ENCODE results near the gene C20orf96.
A peak's percentile ranks its signal among the peaks of the same experiment; 100 is the strongest.
"Not testable (repeated sequence)": the region's sequence is repeated elsewhere in the genome, so short reads cannot be mapped to it uniquely, and the experiment has no call there.

C20orf96 gene, protein sequence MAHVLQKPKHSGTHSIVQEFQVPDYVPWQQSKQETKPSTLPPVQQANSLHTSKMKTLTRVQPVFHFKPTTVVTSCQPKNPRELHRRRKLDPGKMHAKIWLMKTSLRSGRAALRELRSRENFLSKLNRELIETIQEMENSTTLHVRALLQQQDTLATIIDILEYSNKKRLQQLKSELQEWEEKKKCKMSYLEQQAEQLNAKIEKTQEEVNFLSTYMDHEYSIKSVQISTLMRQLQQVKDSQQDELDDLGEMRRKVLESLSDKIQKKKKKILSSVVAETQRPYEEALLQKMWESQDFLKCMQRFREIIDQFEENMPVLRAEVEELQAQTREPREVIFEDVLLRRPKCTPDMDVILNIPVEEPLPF

GRCh38 chr20:290084-290831, at the start of gene C20orf96:
C20orf96 (minus strand) TSS chr20:290750; CDS start chr20:290610, 140 bp downstream.
- peak; percentile 89 for DNase-seq (ENCODE audit: low read depth)

DNA sequence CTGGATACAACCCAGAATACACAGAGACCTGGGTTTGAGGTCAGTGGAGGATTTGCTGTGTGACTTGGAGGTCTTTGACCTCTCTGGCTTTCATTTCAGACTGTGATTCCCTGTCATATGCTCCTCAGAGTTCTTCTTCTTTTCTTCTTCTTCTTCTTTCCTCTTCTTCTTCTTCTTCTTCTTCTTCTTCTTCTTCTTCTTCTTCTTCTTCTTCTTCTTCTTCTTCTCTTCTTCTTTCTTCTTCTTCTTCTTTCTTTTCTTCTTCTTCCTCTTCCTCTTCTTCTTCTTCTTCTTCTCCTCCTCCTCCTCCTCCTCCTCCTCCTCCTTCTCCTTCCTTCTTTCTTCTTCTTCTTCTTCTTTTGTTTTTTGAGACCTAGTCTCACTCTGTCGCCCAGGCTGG, 45.5 kb upstream of the C20orf96 start:
- not testable (repeated sequence) for DNase-seq (ENCODE audit: low read depth)

DNA sequence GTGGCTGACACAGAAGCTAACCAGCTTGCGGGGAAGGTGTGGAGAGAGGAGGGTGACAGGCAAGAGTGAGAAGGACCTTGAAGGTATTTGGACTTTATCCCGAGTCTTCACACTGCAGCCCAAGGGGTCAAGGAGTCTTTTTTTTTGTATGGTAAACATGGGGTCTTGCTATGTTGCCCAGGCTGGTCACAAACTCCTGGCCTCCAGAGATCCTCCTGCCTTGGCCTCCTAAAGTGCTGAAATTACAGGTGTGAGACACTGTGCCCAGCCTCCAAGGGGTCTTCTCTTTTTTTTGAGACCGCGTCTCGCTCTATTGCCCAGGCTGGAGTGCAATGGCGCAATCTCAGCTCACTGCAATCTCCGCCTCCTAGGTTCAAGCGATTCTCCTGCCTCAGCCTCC, 44.0 kb upstream of the C20orf96 start:
- DNase-seq (ENCODE audit: low read depth): no peak

DNA sequence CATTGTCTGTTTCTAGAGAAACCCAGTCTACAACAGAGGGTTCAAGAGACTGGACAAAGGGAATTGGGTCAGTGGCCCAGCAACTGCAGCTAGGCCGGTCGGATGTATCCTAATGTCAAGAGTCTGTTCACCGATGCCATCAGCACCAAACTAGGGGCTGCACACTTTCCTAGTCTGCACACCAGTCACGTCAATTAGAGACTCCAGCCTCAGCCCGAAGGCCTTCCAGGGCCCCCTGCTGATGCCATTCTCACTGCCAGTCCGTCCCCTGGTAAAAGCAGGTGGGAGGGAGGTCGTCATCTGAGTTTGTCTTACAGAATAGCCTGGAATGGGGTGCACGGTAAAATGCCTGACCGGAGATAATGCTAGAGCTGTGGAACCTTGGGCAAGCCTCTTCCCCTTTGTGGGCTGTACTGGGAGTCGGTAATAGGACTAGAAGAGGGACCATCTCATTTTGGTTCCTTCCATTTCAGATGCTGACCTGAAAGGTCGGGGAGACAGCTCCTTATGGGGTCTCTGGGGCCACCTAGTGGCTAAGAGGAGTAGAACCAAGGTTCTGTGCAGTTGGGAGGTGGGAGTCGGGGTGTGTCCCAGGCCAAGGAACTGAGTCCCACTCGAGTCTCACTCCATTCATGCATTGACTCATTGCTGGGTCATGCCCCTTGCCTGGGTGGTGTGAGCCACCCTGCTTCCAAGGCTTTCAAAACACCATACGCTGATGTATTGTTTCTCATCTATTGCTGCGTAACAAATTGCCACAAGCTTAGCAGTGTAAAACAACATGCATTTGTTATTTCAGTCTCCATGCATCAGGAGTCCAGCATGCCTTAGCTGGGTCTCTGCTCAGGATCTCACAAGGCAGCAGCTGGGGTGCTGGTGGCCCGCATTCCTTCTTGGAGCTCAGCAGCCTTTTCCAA, 39.9 kb upstream of the C20orf96 start:
- no peak for DNase-seq (ENCODE audit: low read depth)

- DNase-seq (ENCODE audit: low read depth): no peak
Measured at GRCh38 chr20:329851-330232, 39.3 kb upstream of the C20orf96 start.

GRCh38 chr20:328975-329695, 38.6 kb upstream of the C20orf96 start:
- DNase-seq (ENCODE audit: low read depth): no peak

GRCh38 chr20:328027-328974, 37.8 kb upstream of the C20orf96 start:
- DNase-seq (ENCODE audit: low read depth): no peak

DNA sequence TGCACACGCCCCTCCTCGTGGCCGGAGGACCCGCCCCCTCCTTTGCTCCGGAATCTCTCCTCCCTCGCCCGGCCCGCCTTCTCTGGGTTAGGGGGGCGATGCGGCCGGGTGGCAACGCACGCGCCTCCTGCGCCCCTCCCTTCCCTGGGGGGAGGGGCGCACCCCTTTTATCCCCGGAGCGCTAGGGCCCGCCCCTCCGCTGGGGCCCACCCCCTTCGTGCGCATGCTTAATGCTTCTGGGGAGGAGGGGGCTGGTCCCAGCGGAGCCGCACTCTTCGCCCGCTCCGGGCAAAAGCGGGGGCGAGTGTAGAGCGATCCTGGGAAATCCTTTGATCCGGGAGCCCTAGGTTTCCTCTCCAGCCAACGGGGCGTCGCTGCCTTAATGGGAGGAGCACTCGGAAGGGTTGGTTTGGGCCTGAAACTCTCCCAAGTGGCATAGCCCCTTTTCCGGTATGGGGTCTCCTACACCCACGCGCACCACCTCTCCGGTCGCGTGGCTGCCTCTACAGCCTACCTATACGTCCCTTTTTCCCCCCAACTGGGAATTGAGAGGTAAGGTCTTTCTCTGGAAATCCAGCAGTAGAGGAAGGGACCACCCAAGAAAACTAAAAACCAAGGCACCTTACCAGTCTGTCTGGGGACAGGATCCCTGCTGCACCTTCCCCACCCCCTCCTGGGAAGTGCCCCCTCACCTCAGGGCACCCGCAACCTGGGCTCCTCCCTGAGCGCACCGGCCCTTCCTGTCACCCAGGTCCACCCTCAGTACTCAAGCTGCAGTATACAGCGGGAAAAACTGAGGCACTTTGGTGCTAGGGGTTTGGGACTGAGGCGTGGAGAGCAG, 36.9 kb upstream of the C20orf96 start:
- DNase-seq (ENCODE audit: low read depth): peak; percentile 69

GRCh38 chr20:326645-327185, 36.2 kb upstream of the C20orf96 start:
- DNase-seq (ENCODE audit: low read depth): no peak

DNA sequence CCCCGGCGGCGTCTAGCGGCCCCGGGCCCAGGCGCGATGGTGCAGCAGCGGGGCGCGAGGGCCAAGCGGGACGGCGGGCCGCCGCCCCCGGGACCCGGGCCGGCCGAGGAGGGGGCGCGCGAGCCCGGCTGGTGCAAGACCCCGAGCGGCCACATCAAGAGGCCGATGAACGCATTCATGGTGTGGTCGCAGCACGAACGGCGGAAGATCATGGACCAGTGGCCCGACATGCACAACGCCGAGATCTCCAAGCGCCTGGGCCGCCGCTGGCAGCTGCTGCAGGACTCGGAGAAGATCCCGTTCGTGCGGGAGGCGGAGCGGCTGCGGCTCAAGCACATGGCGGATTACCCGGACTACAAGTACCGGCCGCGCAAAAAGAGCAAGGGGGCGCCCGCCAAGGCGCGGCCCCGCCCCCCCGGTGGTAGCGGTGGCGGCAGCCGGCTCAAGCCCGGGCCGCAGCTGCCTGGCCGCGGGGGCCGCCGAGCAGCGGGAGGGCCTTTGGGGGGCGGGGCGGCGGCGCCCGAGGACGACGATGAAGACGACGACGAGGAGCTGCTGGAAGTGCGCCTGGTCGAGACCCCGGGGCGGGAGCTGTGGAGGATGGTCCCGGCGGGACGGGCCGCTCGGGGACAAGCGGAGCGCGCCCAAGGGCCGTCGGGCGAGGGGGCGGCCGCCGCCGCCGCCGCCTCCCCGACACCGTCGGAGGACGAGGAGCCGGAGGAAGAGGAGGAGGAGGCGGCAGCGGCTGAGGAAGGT, 35.5 kb upstream of the C20orf96 start:
- DNase-seq (ENCODE audit: low read depth): no peak

- DNase-seq (ENCODE audit: low read depth): peak; percentile 81
Measured at GRCh38 chr20:325045-325888, 34.7 kb upstream of the C20orf96 start, which contains the start of gene SOX12. SOX12 (plus strand) TSS chr20:325552; CDS start chr20:325925, 373 bp downstream.

GRCh38 chr20:324177-325044, 33.9 kb upstream of the C20orf96 start:
- DNase-seq (ENCODE audit: low read depth): peak; percentile 86

DNA sequence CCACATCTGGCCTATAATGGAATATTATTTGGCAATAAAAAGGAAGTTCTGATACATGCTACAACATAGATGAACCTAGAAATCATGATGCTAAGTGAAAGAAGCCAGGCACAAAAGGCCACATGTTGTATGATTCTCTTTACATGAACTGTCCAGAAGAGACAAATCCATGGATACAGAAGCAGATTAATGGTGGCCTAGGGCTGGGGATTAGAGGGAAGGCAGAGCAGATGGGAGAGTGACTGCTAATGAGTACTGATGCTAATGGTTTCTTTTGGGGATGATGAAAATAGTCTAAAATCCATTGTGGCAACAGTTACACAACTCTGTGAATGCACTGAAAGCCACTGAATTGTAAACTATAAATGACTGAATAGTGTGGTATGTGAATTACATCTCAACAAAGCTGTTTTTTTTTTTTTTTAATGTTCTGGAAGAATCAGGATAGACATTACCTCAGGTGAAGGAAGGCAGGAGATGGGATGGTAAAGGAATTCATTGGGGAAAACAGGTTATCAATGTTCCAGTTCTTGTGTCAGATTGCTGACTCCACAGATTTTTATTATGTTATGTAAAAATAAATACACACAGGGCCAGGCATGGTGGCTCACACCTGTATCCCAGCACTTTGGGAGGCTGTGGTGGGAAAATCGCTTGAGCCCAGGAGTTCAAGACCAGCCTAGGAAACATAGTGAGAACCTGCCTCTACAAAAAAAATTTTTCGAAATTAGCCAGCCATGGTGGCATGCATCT, 25.9 kb upstream of the C20orf96 start:
- DNase-seq (ENCODE audit: low read depth): no peak

GRCh38 chr20:313948-314347, 23.4 kb upstream of the C20orf96 start:
- no peak for DNase-seq (ENCODE audit: low read depth)

- DNase-seq (ENCODE audit: low read depth): no peak
Measured at GRCh38 chr20:313402-313801, 22.9 kb upstream of the C20orf96 start.

DNA sequence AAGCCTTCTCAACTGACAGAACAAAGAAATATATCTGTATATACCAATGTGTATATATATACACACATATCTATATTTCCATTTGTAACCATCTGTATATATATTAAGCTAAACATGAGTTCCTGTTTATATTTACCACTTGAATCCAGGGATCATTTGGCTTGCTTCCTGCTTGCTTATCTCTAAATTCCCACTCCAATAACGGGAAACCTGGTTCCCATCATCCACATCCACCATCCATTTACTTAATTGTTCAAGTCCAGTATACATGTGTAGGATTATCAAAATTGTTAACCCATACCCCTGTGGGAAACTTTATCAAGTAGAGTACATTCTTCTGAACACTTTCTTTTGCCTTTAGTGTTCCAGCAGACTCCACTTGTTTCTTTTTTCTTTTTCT, 22.3 kb upstream of the C20orf96 start:
- DNase-seq (ENCODE audit: low read depth): no peak
